Activated CD8-positive, alpha-beta T cell treated with anti-CD3 and anti-CD28 coated beads for 36 hours (primary cell): ENCODE measurements around the gene SGMS1. TPM values are rescaled to one million over a fixed set of nuclear protein-coding genes. Genes with fewer than 3 reads are reported as not detected.

Source experiments
- ATAC-seq: fragments of 200-7000 bp; cut with Tn5 transposase; one replicate; pipeline ENCODE4 v1.10.0; 2021; ENCODE audit warnings: mild to moderate bottlenecking, moderate library complexity
- CTCF ChIA-PET: fragments of 350-600 bp; sonication (Branson Sonifier 250); formaldehyde crosslinking; loops from one replicate; lab custom pipeline; 2021; ENCODE audit warnings: antibody characterized with exemption; lab: Charles Lee
- POLR2A ChIA-PET: fragments of 350-600 bp; sonication (Branson Sonifier 250); formaldehyde crosslinking; loops from one replicate; lab custom pipeline; 2021; ENCODE audit warnings: antibody characterized with exemption; lab: Charles Lee
- DNase-seq: peaks from one replicate; pipeline ENCODE4 v3.0.0-alpha.2; 2020
- H3K27ac Mint-ChIP-seq: one replicate; pipeline ENCODE4 v1.8.0; 2021; ENCODE audit warnings: mild to moderate bottlenecking, mixed read lengths
- H3K27me3 Mint-ChIP-seq: one replicate; pipeline ENCODE4 v1.8.0; 2021; ENCODE audit warnings: mixed read lengths
- H3K36me3 Mint-ChIP-seq: one replicate; pipeline ENCODE4 v1.8.0; 2021; ENCODE audit warnings: low read depth, mixed read lengths
- H3K4me1 Mint-ChIP-seq: one replicate; pipeline ENCODE4 v1.8.0; 2021; ENCODE audit warnings: low read depth, mixed read lengths
- H3K4me3 Mint-ChIP-seq: one replicate; pipeline ENCODE4 v1.8.0; 2021; ENCODE audit warnings: mild to moderate bottlenecking, moderate library complexity, mixed read lengths
- H3K9me3 Mint-ChIP-seq: one replicate; pipeline ENCODE4 v1.8.0; 2021; ENCODE audit warnings: mixed read lengths
- intact Hi-C: fragments of 100-400 bp; cut with micrococcal nuclease; formaldehyde crosslinking; loops from one replicate; pipeline ENCODE4 v1.10.0; 2022
- total RNA-seq, 2 experiments: library from RNA; stranded (reverse); gene quantifications; one replicate each; pipeline ENCODE4 v1.2.3, GENCODE V29; 2021
- TF ChIP-seq, protein P1 (sequence below): fragments of 200-600 bp; IDR thresholded peaks from one replicate; pipeline ENCODE4 v1.8.0; 2022; ENCODE audit warnings: antibody characterized with exemption, mild to moderate bottlenecking

The SGMS1 gene
- total RNA-seq, 2 experiments from 2014 or later = 9.0 to 10.6 TPM

DNA sequence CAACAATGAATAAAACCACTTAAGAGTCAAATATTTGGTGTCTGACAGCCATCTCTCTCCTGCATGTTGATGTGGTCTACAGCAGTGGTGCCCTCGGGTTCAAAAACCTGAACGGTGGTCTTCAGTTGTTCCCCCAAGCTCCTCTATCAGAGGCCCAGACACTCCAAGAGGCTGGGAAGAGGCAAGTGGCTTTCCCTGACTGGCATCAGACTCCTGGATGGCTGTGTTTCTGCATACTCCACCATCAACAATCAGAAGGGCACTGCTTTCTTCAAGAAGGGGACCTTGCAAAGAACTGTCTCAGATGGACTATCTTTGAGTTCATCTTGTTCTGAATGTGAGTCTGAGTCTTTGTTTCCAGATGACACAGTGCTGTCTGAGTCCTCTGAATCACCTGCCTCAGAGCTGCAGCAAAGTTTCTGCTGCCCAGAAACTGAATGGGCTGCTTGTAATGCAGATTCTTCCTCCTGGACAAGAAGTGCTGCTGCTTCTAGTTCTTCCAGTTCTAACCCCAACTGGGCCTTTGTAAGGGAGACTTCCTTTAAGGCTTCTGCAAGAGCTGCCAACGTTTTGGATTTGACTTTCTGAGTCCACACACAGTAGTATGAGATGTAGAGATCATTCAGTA, 5.9 kb upstream of the SGMS1 start:
- TF ChIP-seq, protein P1, sequence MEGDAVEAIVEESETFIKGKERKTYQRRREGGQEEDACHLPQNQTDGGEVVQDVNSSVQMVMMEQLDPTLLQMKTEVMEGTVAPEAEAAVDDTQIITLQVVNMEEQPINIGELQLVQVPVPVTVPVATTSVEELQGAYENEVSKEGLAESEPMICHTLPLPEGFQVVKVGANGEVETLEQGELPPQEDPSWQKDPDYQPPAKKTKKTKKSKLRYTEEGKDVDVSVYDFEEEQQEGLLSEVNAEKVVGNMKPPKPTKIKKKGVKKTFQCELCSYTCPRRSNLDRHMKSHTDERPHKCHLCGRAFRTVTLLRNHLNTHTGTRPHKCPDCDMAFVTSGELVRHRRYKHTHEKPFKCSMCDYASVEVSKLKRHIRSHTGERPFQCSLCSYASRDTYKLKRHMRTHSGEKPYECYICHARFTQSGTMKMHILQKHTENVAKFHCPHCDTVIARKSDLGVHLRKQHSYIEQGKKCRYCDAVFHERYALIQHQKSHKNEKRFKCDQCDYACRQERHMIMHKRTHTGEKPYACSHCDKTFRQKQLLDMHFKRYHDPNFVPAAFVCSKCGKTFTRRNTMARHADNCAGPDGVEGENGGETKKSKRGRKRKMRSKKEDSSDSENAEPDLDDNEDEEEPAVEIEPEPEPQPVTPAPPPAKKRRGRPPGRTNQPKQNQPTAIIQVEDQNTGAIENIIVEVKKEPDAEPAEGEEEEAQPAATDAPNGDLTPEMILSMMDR = no peak
- Mint-ChIP-seq H3K27ac (no peak overlapping the region), H3K4me3 (no peak overlapping the region), H3K27me3 (peaks cover 2% of the 10 kb centered on the region), H3K9me3 (no peaks in the 10 kb centered on the region), H3K36me3 (peaks cover 7% of the 10 kb centered on the region), H3K4me1 (peaks cover 23% of the 10 kb centered on the region)
- intact Hi-C loops = loop anchor here (5.0 kb wide), 2 partner anchors 197 to 212 kb away; no protein-coding TSS in a partner anchor
- ATAC-seq = peak; percentile 45
- DNase-seq = peak; percentile 19
- ChIA-PET CTCF (no interaction called here), POLR2A (interaction anchor here (1.3 kb wide), 1 partner anchor 94 kb away, joined by 3 read pairs; no protein-coding TSS in a partner anchor)

- Mint-ChIP-seq H3K4me3 (no peak overlapping the region), H3K4me1 (peaks cover 23% of the 10 kb centered on the region), H3K36me3 (peaks cover 7% of the 10 kb centered on the region), H3K9me3 (no peaks in the 10 kb centered on the region), H3K27ac (no peak overlapping the region), H3K27me3 (no peaks in the 10 kb centered on the region)
- ChIA-PET POLR2A (interaction anchor here (0.8 kb wide), 1 partner anchor 9 kb away, joined by 3 read pairs; no protein-coding TSS in a partner anchor), CTCF (interaction anchor here (1.6 kb wide), 1 partner anchor 26 kb away, joined by 3 read pairs; no protein-coding TSS in a partner anchor)
- intact Hi-C loops = loop anchor here (5.0 kb wide), 2 partner anchors 196 to 211 kb away; no protein-coding TSS in a partner anchor
- TF ChIP-seq, protein P1 = no peak
- ATAC-seq = no peak
- no peak for DNase-seq
These were observed 4.1 kb upstream of the SGMS1 start for GRCh38 chr10:50627896-50628295.

GRCh38 chr10:50627443-50627842, 3.7 kb upstream of the SGMS1 start:
- POLR2A ChIA-PET = interaction anchor here (0.8 kb wide), 1 partner anchor 10 kb away, joined by 3 read pairs; no protein-coding TSS in a partner anchor
- intact Hi-C loops = loop anchor here (5.0 kb wide), 2 partner anchors 195 to 210 kb away; no protein-coding TSS in a partner anchor
- DNase-seq (no peak), ATAC-seq (no peak)
- peaks cover 23% of the 10 kb centered on the region for H3K4me1 Mint-ChIP-seq
- TF ChIP-seq, protein P1 = no peak
- H3K9me3 Mint-ChIP-seq = no peaks in the 10 kb centered on the region
- H3K36me3 Mint-ChIP-seq = peaks cover 7% of the 10 kb centered on the region
- no peak overlapping the region for H3K4me3 Mint-ChIP-seq
- H3K27ac Mint-ChIP-seq = no peak overlapping the region
- no peaks in the 10 kb centered on the region for H3K27me3 Mint-ChIP-seq
- CTCF ChIA-PET = interaction anchor here (1.6 kb wide), 1 partner anchor 26 kb away, joined by 3 read pairs; no protein-coding TSS in a partner anchor

GRCh38 chr10:50625649-50626132, 1.9 kb upstream of the SGMS1 start:
- H3K9me3 Mint-ChIP-seq = no peaks in the 10 kb centered on the region
- DNase-seq = no peak
- ChIA-PET CTCF (interaction anchor here (1.8 kb wide), 1 partner anchor 12 kb away, joined by 6 read pairs; no protein-coding TSS in a partner anchor), POLR2A (interaction anchor here (1.4 kb wide), 1 partner anchor 9 kb away, joined by 5 read pairs; no protein-coding TSS in a partner anchor)
- H3K4me1 Mint-ChIP-seq = peaks cover 36% of the 10 kb centered on the region
- TF ChIP-seq, protein P1 = no peak
- peak overlapping the region; percentile 92 for H3K27ac Mint-ChIP-seq
- ATAC-seq = no peak
- H3K4me3 Mint-ChIP-seq = peak overlapping the region; percentile 86
- H3K36me3 Mint-ChIP-seq = peaks cover 7% of the 10 kb centered on the region
- intact Hi-C loops = loop anchor here (5.0 kb wide), 2 partner anchors 193 to 208 kb away; no protein-coding TSS in a partner anchor
- H3K27me3 Mint-ChIP-seq = no peaks in the 10 kb centered on the region
